Ectodermal cell (in vitro differentiated cells): Measurements from ENCODE around the gene TEX29.

Source experiments
- H3K27ac ChIP-seq: 2 replicates; pipeline ENCODE4 v1.7.0; 2013; ENCODE audit warnings: mild to moderate bottlenecking, low read depth, low read length; ENCODE audit not compliant: insufficient read depth, poor library complexity, severe bottlenecking
- H3K27me3 ChIP-seq: 2 replicates; pipeline ENCODE4 v1.7.0; 2013; ENCODE audit warnings: mild to moderate bottlenecking, low read length; ENCODE audit not compliant: insufficient read depth, control insufficient read depth, poor library complexity, severe bottlenecking
- H3K36me3 ChIP-seq: one replicate; pipeline ENCODE4 v1.7.0; 2013; ENCODE audit warnings: low read length; ENCODE audit not compliant: control insufficient read depth, insufficient read depth
- H3K4me1 ChIP-seq: one replicate; pipeline ENCODE4 v1.7.0; 2013; ENCODE audit warnings: low read length; ENCODE audit not compliant: control insufficient read depth, insufficient read depth
- H3K4me3 ChIP-seq: 2 replicates; pipeline ENCODE4 v1.7.0; 2013; ENCODE audit warnings: low read depth, low read length, control low read depth; ENCODE audit not compliant: insufficient read depth
- H3K9me3 ChIP-seq: 2 replicates; pipeline ENCODE4 v1.7.0; 2013; ENCODE audit warnings: mild to moderate bottlenecking, low read length, moderate library complexity; ENCODE audit not compliant: control insufficient read depth
- WGBS, 2 experiments: methylation state at CpG; one replicate each; pipeline ENCODE4 v1.1.7; 2013; ENCODE audit warnings: missing lambda C conversion rate in 2 of 2; 5-methylcytosine and 5-hydroxymethylcytosine counted together

The TEX29 gene

GRCh38 chr13:111367340-111367739 is 46.9 kb downstream of the TEX29 start:
- no peaks in the 10 kb centered on the region for H3K4me1 ChIP-seq
- no peaks in the 10 kb centered on the region for H3K27me3 ChIP-seq
- no peak overlapping the region for H3K4me3 ChIP-seq
- H3K27ac ChIP-seq, result no peak overlapping the region
- 92 to 93% methylated on average over 1 to 2 of the region's 2 CpGs for WGBS, 2 experiments
- no peaks in the 10 kb centered on the region for H3K36me3 ChIP-seq
- H3K9me3 ChIP-seq, result no peaks in the 10 kb centered on the region

- Histone ChIP-seq H3K4me1 (no peaks in the 10 kb centered on the region), H3K27me3 (no peaks in the 10 kb centered on the region), H3K9me3 (no peaks in the 10 kb centered on the region), H3K4me3 (no peak overlapping the region), H3K27ac (no peak overlapping the region), H3K36me3 (no peaks in the 10 kb centered on the region)
- WGBS, 2 experiments, result 91 to 94% methylated on average over 3 to 4 of the region's 4 CpGs
Measured at GRCh38 chr13:111368091-111368490, 47.6 kb downstream of the TEX29 start.

- WGBS, 2 experiments, result 88 to 92% methylated on average over 5 of the region's 5 CpGs
- no peaks in the 10 kb centered on the region for H3K36me3 ChIP-seq
- H3K27ac ChIP-seq, result no peak overlapping the region
Measured at GRCh38 chr13:111370147-111370546, 49.7 kb downstream of the TEX29 start.

GRCh38 chr13:111370570-111371535 is 50.4 kb downstream of the TEX29 start:
- Histone ChIP-seq H3K4me3 (no peak overlapping the region), H3K27me3 (no peaks in the 10 kb centered on the region), H3K27ac (no peak overlapping the region), H3K4me1 (no peaks in the 10 kb centered on the region), H3K9me3 (no peaks in the 10 kb centered on the region), H3K36me3 (no peaks in the 10 kb centered on the region)
- 91% methylated on average over 29 of the region's 29 CpGs for WGBS, 2 experiments

More at GRCh38 chr13:111370147-111370546, 49.7 kb downstream of the TEX29 start:
- Histone ChIP-seq H3K4me1 (no peaks in the 10 kb centered on the region), H3K9me3 (no peaks in the 10 kb centered on the region), H3K27me3 (no peaks in the 10 kb centered on the region), H3K4me3 (no peak overlapping the region)

GRCh38 chr13:111371720-111372119 is 51.3 kb downstream of the TEX29 start:
- no peak overlapping the region for H3K27ac ChIP-seq
- no peaks in the 10 kb centered on the region for H3K4me1 ChIP-seq
- no peaks in the 10 kb centered on the region for H3K9me3 ChIP-seq
- H3K36me3 ChIP-seq, result no peaks in the 10 kb centered on the region
- WGBS, 2 experiments, result 89 to 90% methylated on average over 7 of the region's 7 CpGs
- H3K4me3 ChIP-seq, result no peak overlapping the region
- H3K27me3 ChIP-seq, result no peaks in the 10 kb centered on the region

- 87 to 88% methylated on average over 23 of the region's 23 CpGs for WGBS, 2 experiments
- Histone ChIP-seq H3K27ac (no peak overlapping the region), H3K9me3 (no peaks in the 10 kb centered on the region), H3K4me1 (no peaks in the 10 kb centered on the region), H3K27me3 (no peaks in the 10 kb centered on the region), H3K36me3 (no peaks in the 10 kb centered on the region), H3K4me3 (no peak overlapping the region)
Measured at GRCh38 chr13:111372651-111373425, 52.4 kb downstream of the TEX29 start.

GRCh38 chr13:111373486-111373885 is 53.0 kb downstream of the TEX29 start:
- H3K4me3 ChIP-seq, result no peak overlapping the region
- WGBS, 2 experiments, result 93 to 97% methylated on average over 6 of the region's 6 CpGs
- no peaks in the 10 kb centered on the region for H3K27me3 ChIP-seq
- H3K27ac ChIP-seq, result no peak overlapping the region
- no peaks in the 10 kb centered on the region for H3K9me3 ChIP-seq
- no peaks in the 10 kb centered on the region for H3K4me1 ChIP-seq
- no peaks in the 10 kb centered on the region for H3K36me3 ChIP-seq

GRCh38 chr13:111380431-111380830 is 60.0 kb downstream of the TEX29 start:
- no peak overlapping the region for H3K4me3 ChIP-seq

GRCh38 chr13:111382411-111382810 is 62.0 kb downstream of the TEX29 start:
- no peak overlapping the region for H3K27ac ChIP-seq
- no peak overlapping the region for H3K4me3 ChIP-seq
- H3K36me3 ChIP-seq, result no peaks in the 10 kb centered on the region
- H3K4me1 ChIP-seq, result no peaks in the 10 kb centered on the region
- no peaks in the 10 kb centered on the region for H3K27me3 ChIP-seq
- H3K9me3 ChIP-seq, result no peaks in the 10 kb centered on the region
- 45 to 46% methylated on average over 2 of the region's 2 CpGs for WGBS, 2 experiments

More at GRCh38 chr13:111380431-111380830, 60.0 kb downstream of the TEX29 start:
- Histone ChIP-seq H3K4me1 (no peaks in the 10 kb centered on the region), H3K27ac (no peak overlapping the region), H3K36me3 (no peaks in the 10 kb centered on the region), H3K27me3 (no peaks in the 10 kb centered on the region), H3K9me3 (no peaks in the 10 kb centered on the region)
- 81 to 86% methylated on average over 5 of the region's 5 CpGs for WGBS, 2 experiments

- Histone ChIP-seq H3K36me3 (no peaks in the 10 kb centered on the region), H3K27me3 (no peaks in the 10 kb centered on the region), H3K9me3 (no peaks in the 10 kb centered on the region), H3K4me1 (no peaks in the 10 kb centered on the region), H3K27ac (no peak overlapping the region), H3K4me3 (no peak overlapping the region)
- WGBS, 2 experiments, result 45 to 47% methylated on average over 2 of the region's 2 CpGs
Measured at GRCh38 chr13:111382877-111383276, 62.4 kb downstream of the TEX29 start.
